SK-N-SH (cell line): Measurements from ENCODE around the gene ZMYND8. TPM values are rescaled to one million over a fixed set of nuclear protein-coding genes. Genes with fewer than 3 reads are reported as not detected.

Experiments
- CTCF ChIA-PET: fragments of 300-600, 350-600 bp; formaldehyde crosslinking; extraction: SDS; loops from one replicate; lab custom pipeline; 2021; lab: Yijun Ruan, JAX
- POLR2A ChIA-PET: fragments of 350-600 bp; sonication (Branson Sonifier 250); formaldehyde crosslinking; extraction: SDS; loops from one replicate; lab custom pipeline; 2020; ENCODE audit warnings: antibody characterized with exemption, inconsistent platforms; lab: Yijun Ruan, JAX
- DNase-seq: peaks from one replicate; pipeline ENCODE4 v3.0.0; 2012
- H2AFZ ChIP-seq: fragments of 200-600 bp; sonication (generic); 2 replicates; pipeline ENCODE4 v1.8.1; 2016; ENCODE audit warnings: antibody characterized with exemption, mild to moderate bottlenecking, low read depth
- H3F3A ChIP-seq: fragments of 200-600 bp; sonication (generic); replicated peaks from 2 replicates; pipeline ENCODE3; 2016; ENCODE audit warnings: antibody characterized with exemption, mild to moderate bottlenecking; ENCODE audit not compliant: insufficient read depth
- H3K27ac ChIP-seq, 2 experiments: fragments of 200-500 bp in 1 of 2; fragments of 200-600 bp in 1 of 2; sonication (Bioruptor generic) in 1 of 2; sonication (generic), shearing (Covaris generic) in 1 of 2; 2 replicates each; pipeline versions ENCODE4 v1.5.1 to v1.6.1; 2014 to 2016; ENCODE audit warnings: low read depth in 2 of 2, inconsistent platforms in 1 of 2, low read length in 1 of 2, mild to moderate bottlenecking in 1 of 2, mixed read lengths in 1 of 2
- H3K27me3 ChIP-seq: fragments of 200-600 bp; sonication (generic), shearing (Covaris generic); 2 replicates; pipeline ENCODE4 v1.6.1; 2016; ENCODE audit warnings: mixed run types; ENCODE audit not compliant: insufficient read depth
- H3K36me3 ChIP-seq, 2 experiments: fragments of 200-500 bp in 1 of 2; fragments of 200-600 bp in 1 of 2; sonication (Bioruptor generic) in 1 of 2; sonication (generic) in 1 of 2; replicated peaks in 1 of 2; 2 replicates each; pipeline versions ENCODE3 to v1.5.1; 2014 to 2016; ENCODE audit warnings: low read length in 1 of 2, mild to moderate bottlenecking in 1 of 2; ENCODE audit not compliant: insufficient read depth in 2 of 2, control insufficient read depth in 1 of 2
- H3K4me1 ChIP-seq, 2 experiments: fragments of 200-500 bp in 1 of 2; fragments of 200-600 bp in 1 of 2; sonication (Bioruptor generic) in 1 of 2; sonication (generic), shearing (Covaris generic) in 1 of 2; 2 replicates each; pipeline versions ENCODE4 v1.5.1 to v1.6.1; 2014 to 2016; ENCODE audit warnings: low read depth in 1 of 2, low read length in 1 of 2, mixed run types in 1 of 2; ENCODE audit not compliant: insufficient read depth in 2 of 2, control insufficient read depth in 1 of 2
- H3K4me2 ChIP-seq: fragments of 200-600 bp; sonication (generic), shearing (Covaris generic); 2 replicates; pipeline ENCODE4 v1.6.1; 2017; ENCODE audit warnings: mixed run types
- H3K4me3 ChIP-seq, 2 experiments: fragments of 200-500 bp in 1 of 2; fragments of 200-600 bp in 1 of 2; sonication (Bioruptor generic) in 1 of 2; sonication (generic), shearing (Covaris generic) in 1 of 2; 2 replicates each; pipeline versions ENCODE4 v1.5.1 to v1.8.1; 2014 to 2016; ENCODE audit warnings: low read depth in 2 of 2, inconsistent platforms in 1 of 2, low read length in 1 of 2, mild to moderate bottlenecking in 1 of 2, mixed read lengths in 1 of 2, moderate library complexity in 1 of 2
- H3K79me2 ChIP-seq: fragments of 200-600 bp; sonication (generic); 2 replicates; pipeline ENCODE4 v1.8.1; 2017; ENCODE audit warnings: mild to moderate bottlenecking; ENCODE audit not compliant: insufficient read depth
- H3K9ac ChIP-seq: fragments of 200-600 bp; sonication (generic); 2 replicates; pipeline ENCODE4 v1.6.1; 2017; ENCODE audit warnings: mixed run types
- H3K9me2 ChIP-seq: fragments of 200-600 bp; sonication (generic); 2 replicates; pipeline ENCODE4 v1.6.1; 2017; ENCODE audit warnings: mixed run types
- H3K9me3 ChIP-seq: fragments of 200-600 bp; sonication (generic); 2 replicates; pipeline ENCODE4 v1.6.1; 2017; ENCODE audit warnings: mixed run types, mild to moderate bottlenecking, moderate library complexity
- H4K20me1 ChIP-seq: fragments of 200-600 bp; sonication (generic); 2 replicates; pipeline ENCODE4 v1.6.1; 2017; ENCODE audit warnings: mild to moderate bottlenecking, mixed run types; ENCODE audit not compliant: insufficient read depth
- EP300 ChIP-seq, 2 experiments: IDR thresholded peaks; 2 replicates each; pipeline versions ENCODE4 v1.4.0 to v1.6.1; 2012; ENCODE audit warnings: borderline replicate concordance in 1 of 2, low read depth in 1 of 2, low read length in 1 of 2
- EZH2phosphoT487 ChIP-seq: fragments of 200-600 bp; sonication (generic); IDR thresholded peaks from 2 replicates; pipeline ENCODE4 v1.6.1; 2017; ENCODE audit warnings: low read depth, mixed run types, mild to moderate bottlenecking, antibody characterized with exemption, moderate library complexity, borderline replicate concordance
- FOSL2 ChIP-seq: IDR thresholded peaks from 2 replicates; pipeline ENCODE4 v1.4.0; 2012; ENCODE audit warnings: low read depth, mild to moderate bottlenecking, moderate library complexity, borderline replicate concordance
- FOXJ3 ChIP-seq: sonication (generic); formaldehyde crosslinking; IDR thresholded peaks from 2 replicates; pipeline ENCODE4 v1.5.1; 2020; ENCODE audit warnings: mild to moderate bottlenecking, missing genetic modification reagents
- GABPA ChIP-seq: IDR thresholded peaks from 2 replicates; pipeline ENCODE4 v1.4.0; 2012; ENCODE audit warnings: low read depth, mild to moderate bottlenecking
- JUND ChIP-seq: IDR thresholded peaks from 2 replicates; pipeline ENCODE4 v1.4.0; 2012
- MEF2A ChIP-seq: IDR thresholded peaks from 2 replicates; pipeline ENCODE4 v1.4.0; 2012; ENCODE audit warnings: low read depth, borderline replicate concordance
- MXI1 ChIP-seq: IDR thresholded peaks from 2 replicates; pipeline ENCODE4 v1.6.1; 2012; ENCODE audit warnings: mild to moderate bottlenecking, low read depth, low read length, improper control_type of control experiment
- NFIC ChIP-seq: IDR thresholded peaks from 2 replicates; pipeline ENCODE4 v1.4.0; 2012; ENCODE audit warnings: borderline replicate concordance
- NRF1 ChIP-seq: IDR thresholded peaks from 2 replicates; pipeline ENCODE4 v1.6.1; 2012; ENCODE audit warnings: low read depth, mild to moderate bottlenecking, low read length
- POLR2AphosphoS5 ChIP-seq: IDR thresholded peaks from 2 replicates; pipeline ENCODE4 v1.6.1; 2012; ENCODE audit warnings: low read depth, low read length
- RAD21 ChIP-seq: IDR thresholded peaks from 2 replicates; pipeline ENCODE4 v1.6.1; 2012; ENCODE audit warnings: mild to moderate bottlenecking, low read length
- RFX5 ChIP-seq: IDR thresholded peaks from 2 replicates; pipeline ENCODE4 v1.6.1; 2012; ENCODE audit warnings: mild to moderate bottlenecking, improper control_type of control experiment, low read length
- RXRA ChIP-seq: IDR thresholded peaks from 2 replicates; pipeline ENCODE4 v1.4.0; 2012; ENCODE audit warnings: low read depth, mild to moderate bottlenecking, borderline replicate concordance
- SMC3 ChIP-seq: IDR thresholded peaks from 2 replicates; pipeline ENCODE4 v1.6.1; 2012; ENCODE audit warnings: low read depth, low read length, improper control_type of control experiment
- TAF1 ChIP-seq: IDR thresholded peaks from 2 replicates; pipeline ENCODE4 v1.6.1; 2012; ENCODE audit warnings: low read depth, mild to moderate bottlenecking, low read length, moderate library complexity, borderline replicate concordance
- TCF12 ChIP-seq: IDR thresholded peaks from 2 replicates; pipeline ENCODE4 v1.4.0; 2012
- TEAD4 ChIP-seq: IDR thresholded peaks from 2 replicates; pipeline ENCODE4 v1.4.0; 2012; ENCODE audit warnings: mild to moderate bottlenecking, borderline replicate concordance; ENCODE audit not compliant: insufficient read depth
- YY1 ChIP-seq: IDR thresholded peaks from 2 replicates; pipeline ENCODE4 v1.4.0; 2012; ENCODE audit warnings: low read depth, mild to moderate bottlenecking
- ZBTB33 ChIP-seq: IDR thresholded peaks from 2 replicates; pipeline ENCODE4 v1.4.0; 2012; ENCODE audit warnings: low read depth, borderline replicate concordance
- WGBS: methylation state at CpG from one replicate; pipeline ENCODE4 v1.1.6; 2017; ENCODE audit warnings: low lambda C conversion rate; 5-methylcytosine and 5-hydroxymethylcytosine counted together
- polyA plus RNA-seq, 3 experiments: library from polyadenylated mRNA; depleted of rRNA; stranded (reverse); fragments of >200 nt; gene quantifications; 2 replicates each; pipeline ENCODE4 v1.2.3, GENCODE V29; 2012

ZMYND8 gene
- polyA plus RNA-seq, 1 of the 3 experiments (the other 2 are of a cell fraction): 25.3 TPM

- TF ChIP-seq TEAD4 (no peak), RFX5 (no peak), MEF2A (no peak), YY1 (no peak), EZH2phosphoT487 (no peak)
Observed at GRCh38 chr20:47295921-47296426, 60.5 kb downstream of the ZMYND8 start (continued).

DNA sequence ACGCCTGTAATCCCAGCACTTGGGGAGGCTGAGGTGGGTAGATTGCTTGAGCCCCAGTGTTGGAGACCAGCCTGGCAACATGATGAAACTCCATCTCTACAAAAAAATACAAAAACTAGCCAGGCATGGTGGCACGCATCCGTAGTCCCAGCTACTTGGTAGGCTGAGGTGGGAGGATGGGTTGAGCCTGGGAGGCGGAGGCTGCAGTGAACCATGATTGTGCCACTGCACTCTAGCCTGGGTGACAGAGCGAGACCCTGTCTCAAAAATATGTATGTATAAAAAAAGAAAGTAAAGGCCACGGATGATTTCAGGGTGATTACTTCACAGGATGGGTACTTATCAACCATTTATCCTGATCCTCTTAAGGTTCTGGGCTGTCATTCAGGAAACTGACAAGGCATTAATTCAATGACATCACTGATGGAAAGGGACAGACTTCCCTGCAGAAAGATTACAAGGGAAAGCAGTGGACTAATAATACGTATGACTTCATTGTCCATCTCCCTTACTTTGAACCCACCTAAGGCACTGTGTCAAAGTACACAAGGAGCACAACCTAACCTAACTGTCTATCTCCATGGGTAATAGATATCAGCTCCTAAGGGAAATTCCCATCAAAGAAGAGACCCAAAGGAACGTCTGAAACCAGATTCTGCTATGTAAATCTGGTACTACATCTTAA lies 61.2 kb downstream of the ZMYND8 start:
- H3K4me3 ChIP-seq: no peak overlapping the region
- H4K20me1 ChIP-seq: no peaks in the 10 kb centered on the region
- no peak overlapping the region for H3K27ac ChIP-seq
- H3K9me3 ChIP-seq: no peaks in the 10 kb centered on the region
- H3K4me2 ChIP-seq: no peak overlapping the region
- 98% methylated on average over 8 of the region's 8 CpGs for whole genome bisulfite sequencing
- peaks cover 29% of the 10 kb centered on the region for H3K79me2 ChIP-seq
- H3K9me2 ChIP-seq: no peaks in the 10 kb centered on the region
- peaks cover 21% of the 10 kb centered on the region for H3F3A ChIP-seq
- H3K4me1 ChIP-seq: no peaks in the 10 kb centered on the region
- ChIA-PET POLR2A (no interaction called here), CTCF (interaction anchor here (1.1 to 4.7 kb wide), 3 partner anchors 18 to 326 kb away, joined by 3 to 34 read pairs (median 4); no protein-coding TSS in a partner anchor)
- H3K36me3 ChIP-seq: peaks cover 52 to 82% of the 10 kb centered on the region in 2 experiments
- H2AFZ ChIP-seq: no peak overlapping the region
- no peaks in the 10 kb centered on the region for H3K27me3 ChIP-seq
- no peak overlapping the region for H3K9ac ChIP-seq
- no peak for DNase-seq
- TF ChIP-seq NFIC (no peak), SMC3 (no peak), GABPA (no peak), TCF12 (no peak), EP300 (IDR thresholded peaks at IDR 0.05; ENCODE audit: borderline replicate concordance in 1 of 2, low read depth in 1 of 2, low read length in 1 of 2) (no peak), RAD21 (no peak), TAF1 (no peak), ZBTB33 (no peak), MXI1 (no peak), NRF1 (no peak), RXRA (no peak), EZH2phosphoT487 (no peak), FOXJ3 (CRISPR knock-in tag) (no peak), JUND (no peak), POLR2AphosphoS5 (no peak), FOSL2 (no peak)
